Mucosa of stomach (tissue), 1 donor: ENCODE results near the gene ATP6V0D1.
"Not testable (repeated sequence)": the region's sequence is repeated elsewhere in the genome, so short reads cannot be mapped to it uniquely, and the experiment has no call there.

Experiments used
- H3K27me3 ChIP-seq: one replicate; pipeline ENCODE4 v1.7.0; 2013; ENCODE audit warnings: mild to moderate bottlenecking, low read length; ENCODE audit not compliant: control insufficient read depth, insufficient read depth
- H3K36me3 ChIP-seq: one replicate; pipeline ENCODE4 v1.7.0; 2013; ENCODE audit warnings: low read length; ENCODE audit not compliant: control insufficient read depth, insufficient read depth
- H3K4me1 ChIP-seq: one replicate; pipeline ENCODE4 v1.7.0; 2013; ENCODE audit warnings: mild to moderate bottlenecking, low read length; ENCODE audit not compliant: control insufficient read depth, insufficient read depth
- H3K4me3 ChIP-seq: one replicate; pipeline ENCODE4 v1.7.0; 2013; ENCODE audit warnings: low read length
- H3K9ac ChIP-seq: one replicate; pipeline ENCODE4 v1.7.0; 2013; ENCODE audit warnings: mild to moderate bottlenecking, low read length, moderate library complexity
- H3K9me3 ChIP-seq: one replicate; pipeline ENCODE4 v1.7.0; 2013; ENCODE audit warnings: mild to moderate bottlenecking, low read length, moderate library complexity; ENCODE audit not compliant: control insufficient read depth
- donor health status: Pancreatic carcinoma.

ATP6V0D1 gene

DNA sequence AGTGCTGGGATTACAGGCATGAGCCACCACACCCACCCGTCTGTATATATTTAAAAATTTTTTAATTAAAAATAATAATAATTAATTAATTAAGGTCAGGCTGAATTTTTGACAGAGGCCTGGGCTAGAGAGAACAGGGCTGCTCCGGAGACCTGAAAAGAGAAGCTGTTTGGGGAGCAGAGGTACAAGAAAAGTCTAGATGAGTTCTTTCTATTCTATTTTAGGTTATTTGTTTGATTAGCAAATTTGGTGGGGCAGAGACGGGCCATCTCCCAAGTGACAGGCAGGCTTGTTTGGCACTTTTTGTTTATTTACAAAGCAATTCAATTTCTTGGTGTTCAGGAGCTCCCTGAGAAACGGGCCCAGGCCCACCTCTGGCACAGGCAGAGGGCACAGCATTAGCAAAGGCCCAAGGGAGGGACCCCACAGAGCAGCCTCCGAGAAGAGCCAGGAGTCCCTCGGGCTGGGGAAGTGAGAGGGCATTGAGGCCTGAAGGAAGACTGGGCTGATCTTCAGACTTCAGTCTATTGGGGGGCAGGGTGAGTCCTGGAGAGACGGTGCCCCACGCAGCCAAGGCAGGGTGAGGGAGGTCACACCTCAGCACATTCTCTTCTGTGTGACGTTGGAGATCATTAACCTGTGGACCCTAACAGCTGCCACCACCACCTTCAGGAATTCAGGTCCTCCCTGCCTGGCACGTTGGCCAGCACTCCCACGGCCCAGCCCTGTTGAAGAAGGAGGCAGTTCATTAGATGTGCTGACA, 36.9 kb upstream of the ATP6V0D1 start:
- Histone ChIP-seq H3K27me3 (no peaks in the 10 kb centered on the region), H3K9me3 (no peaks in the 10 kb centered on the region), H3K4me1 (peaks cover 10% of the 10 kb centered on the region), H3K9ac (no peak overlapping the region), H3K4me3 (no peak overlapping the region), H3K36me3 (no peaks in the 10 kb centered on the region)

DNA sequence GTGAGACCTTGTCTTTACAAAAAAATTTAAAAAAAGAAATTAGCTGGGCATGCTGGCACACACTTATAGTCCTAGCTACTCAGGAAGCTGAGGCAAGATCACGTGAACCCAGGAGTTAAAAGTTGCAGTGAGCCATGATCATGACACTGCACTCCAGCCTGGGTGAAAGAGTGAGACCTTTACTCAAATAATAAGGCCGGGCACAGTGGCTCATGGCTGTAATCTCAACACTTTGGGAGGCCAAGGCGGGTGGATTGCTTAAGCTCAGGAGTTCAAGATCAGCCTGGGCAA, 36.1 kb upstream of the ATP6V0D1 start:
- no peaks in the 10 kb centered on the region for H3K9me3 ChIP-seq
- H3K36me3 ChIP-seq, result no peaks in the 10 kb centered on the region
- H3K4me3 ChIP-seq, result no peak overlapping the region
- no peak overlapping the region for H3K9ac ChIP-seq
- peaks cover 10% of the 10 kb centered on the region for H3K4me1 ChIP-seq
- H3K27me3 ChIP-seq, result no peaks in the 10 kb centered on the region

DNA sequence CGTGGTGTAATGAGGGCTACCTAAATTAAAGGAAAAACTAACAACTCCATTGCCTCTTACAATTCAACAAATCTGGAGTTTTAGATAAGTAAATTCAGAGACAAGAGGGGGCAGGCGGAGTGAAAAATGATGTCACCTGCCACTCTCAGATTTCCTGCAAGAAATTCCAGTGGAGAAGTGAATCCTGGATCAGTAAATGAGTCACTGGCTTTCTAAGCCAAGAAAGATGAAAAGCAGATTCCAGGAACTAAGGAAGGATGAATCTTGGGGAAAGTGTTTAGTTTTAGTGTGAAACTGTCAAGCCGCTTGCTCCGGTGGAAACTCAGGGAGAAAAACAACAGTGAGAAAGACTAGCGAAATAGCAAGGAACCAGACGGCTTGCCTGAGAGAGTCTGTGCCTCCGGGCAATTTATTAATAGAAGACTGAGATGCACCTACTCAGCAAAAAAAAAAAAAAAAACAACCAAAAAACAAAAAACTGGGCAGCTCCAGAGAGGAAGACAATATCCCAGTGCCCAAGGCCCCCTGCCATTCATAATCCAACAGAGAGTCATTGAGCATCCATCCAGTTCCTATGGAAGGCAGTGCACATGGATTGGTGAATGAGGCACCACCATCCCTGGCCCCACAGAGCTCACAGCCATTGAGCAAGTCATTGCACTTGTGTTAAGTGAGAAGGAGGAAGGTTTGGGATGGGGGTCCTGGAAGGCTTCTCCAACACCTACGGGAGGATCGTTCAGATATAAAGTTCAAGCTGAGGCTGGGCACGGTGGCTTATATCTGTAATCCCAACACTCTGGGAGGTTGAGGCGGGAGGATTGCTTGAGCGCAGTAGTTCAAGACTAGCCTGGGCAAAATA, 35.6 kb upstream of the ATP6V0D1 start:
- H3K9ac ChIP-seq, result no peak overlapping the region

DNA sequence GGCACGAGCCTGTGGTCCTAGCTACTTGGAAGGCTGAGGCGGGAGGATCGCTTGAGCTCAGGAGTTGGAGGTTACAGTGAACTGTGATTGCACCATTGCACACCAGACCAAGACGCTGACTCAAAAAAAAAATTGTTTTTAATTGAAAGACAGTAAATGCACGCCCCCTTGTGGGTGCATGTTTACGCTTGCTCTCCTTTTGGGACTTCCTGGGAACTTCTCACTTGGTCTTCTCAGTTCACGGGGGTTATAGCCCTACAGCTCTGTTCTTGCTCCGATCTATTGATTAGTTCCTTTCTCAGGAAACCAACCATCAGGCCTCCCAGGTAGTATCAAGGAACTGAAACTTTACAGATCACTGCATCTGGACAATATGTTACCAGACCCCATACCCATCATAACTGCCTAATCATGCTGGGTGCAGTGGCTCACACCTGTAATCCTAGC, 33.4 kb upstream of the ATP6V0D1 start:
- Histone ChIP-seq H3K4me1 (no peaks in the 10 kb centered on the region), H3K36me3 (no peaks in the 10 kb centered on the region), H3K9me3 (no peaks in the 10 kb centered on the region), H3K27me3 (no peaks in the 10 kb centered on the region), H3K9ac (no peak overlapping the region), H3K4me3 (no peak overlapping the region)

More for the DNA sequence above, 35.6 kb upstream of the ATP6V0D1 start:
- Histone ChIP-seq H3K27me3 (no peaks in the 10 kb centered on the region), H3K36me3 (no peaks in the 10 kb centered on the region), H3K4me3 (no peak overlapping the region), H3K9me3 (no peaks in the 10 kb centered on the region), H3K4me1 (peaks cover 7% of the 10 kb centered on the region)

DNA sequence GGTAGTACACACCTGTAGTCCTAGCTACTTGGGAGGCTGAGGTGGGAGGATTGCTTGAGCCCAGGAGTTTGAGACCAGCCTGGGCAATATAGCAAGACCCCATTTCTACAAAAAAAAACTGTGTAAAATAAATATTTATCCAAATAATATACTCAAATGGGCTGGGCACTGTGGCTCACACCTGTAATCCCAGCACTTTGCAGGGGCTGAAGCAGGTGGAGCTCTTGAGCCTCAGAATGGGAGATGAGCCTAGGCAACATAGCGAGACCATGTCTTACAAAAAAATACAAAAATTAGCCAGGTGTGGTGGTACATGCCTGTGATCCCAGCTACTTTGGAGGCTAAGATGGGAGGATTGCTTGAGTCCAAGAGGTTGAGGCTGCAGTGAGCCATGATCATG, 32.9 kb upstream of the ATP6V0D1 start:
- H3K36me3 ChIP-seq, H3K4me3 ChIP-seq, H3K9ac ChIP-seq, H3K4me1 ChIP-seq, H3K27me3 ChIP-seq, H3K9me3 ChIP-seq: not testable (repeated sequence)

DNA sequence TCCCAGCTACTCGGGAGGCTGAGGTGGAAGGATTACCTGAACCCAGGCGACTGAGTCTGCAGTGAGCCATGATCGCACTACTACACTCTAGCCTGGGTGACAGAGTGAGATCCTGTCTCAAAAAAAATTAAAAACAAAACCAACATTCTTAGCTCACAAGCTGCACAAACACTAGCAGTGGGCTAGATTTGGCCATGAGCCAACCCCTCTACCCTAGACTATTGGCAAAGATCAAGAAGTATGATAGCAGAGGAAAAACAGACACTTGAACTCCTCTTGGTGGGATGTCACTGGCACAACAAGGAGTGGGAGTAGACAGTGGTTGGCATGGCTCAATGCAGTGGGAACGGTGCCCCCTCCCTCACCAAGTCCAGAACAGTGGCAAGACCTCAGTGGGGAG, 28.1 kb upstream of the ATP6V0D1 start:
- Histone ChIP-seq H3K4me3 (no peak overlapping the region), H3K27me3 (no peaks in the 10 kb centered on the region), H3K36me3 (no peaks in the 10 kb centered on the region), H3K9ac (no peak overlapping the region), H3K9me3 (no peaks in the 10 kb centered on the region), H3K4me1 (no peaks in the 10 kb centered on the region)

DNA sequence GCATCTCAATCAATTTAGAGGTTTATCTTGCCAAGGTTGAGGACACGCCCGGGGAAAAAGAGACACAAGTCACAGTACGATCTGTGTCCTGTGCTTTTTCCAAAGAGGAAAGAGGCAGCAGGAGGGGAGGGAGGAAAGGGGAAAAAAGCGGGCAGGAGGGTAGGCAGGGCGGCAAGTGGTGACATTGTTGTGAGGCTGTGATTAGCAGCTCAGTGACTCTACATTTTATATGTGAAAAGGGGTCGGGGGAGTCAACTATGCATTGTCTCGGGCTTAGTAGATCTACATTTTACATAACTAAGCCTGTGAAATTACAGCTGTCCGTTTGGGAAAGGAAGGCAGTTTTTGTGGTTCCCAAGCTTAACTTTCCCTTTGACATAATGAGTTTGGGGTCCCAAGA, 25.5 kb upstream of the ATP6V0D1 start:
- H3K36me3 ChIP-seq, result no peaks in the 10 kb centered on the region
- no peaks in the 10 kb centered on the region for H3K27me3 ChIP-seq
- H3K4me1 ChIP-seq, result no peaks in the 10 kb centered on the region
- no peak overlapping the region for H3K4me3 ChIP-seq
- H3K9me3 ChIP-seq, result no peaks in the 10 kb centered on the region
- no peak overlapping the region for H3K9ac ChIP-seq

DNA sequence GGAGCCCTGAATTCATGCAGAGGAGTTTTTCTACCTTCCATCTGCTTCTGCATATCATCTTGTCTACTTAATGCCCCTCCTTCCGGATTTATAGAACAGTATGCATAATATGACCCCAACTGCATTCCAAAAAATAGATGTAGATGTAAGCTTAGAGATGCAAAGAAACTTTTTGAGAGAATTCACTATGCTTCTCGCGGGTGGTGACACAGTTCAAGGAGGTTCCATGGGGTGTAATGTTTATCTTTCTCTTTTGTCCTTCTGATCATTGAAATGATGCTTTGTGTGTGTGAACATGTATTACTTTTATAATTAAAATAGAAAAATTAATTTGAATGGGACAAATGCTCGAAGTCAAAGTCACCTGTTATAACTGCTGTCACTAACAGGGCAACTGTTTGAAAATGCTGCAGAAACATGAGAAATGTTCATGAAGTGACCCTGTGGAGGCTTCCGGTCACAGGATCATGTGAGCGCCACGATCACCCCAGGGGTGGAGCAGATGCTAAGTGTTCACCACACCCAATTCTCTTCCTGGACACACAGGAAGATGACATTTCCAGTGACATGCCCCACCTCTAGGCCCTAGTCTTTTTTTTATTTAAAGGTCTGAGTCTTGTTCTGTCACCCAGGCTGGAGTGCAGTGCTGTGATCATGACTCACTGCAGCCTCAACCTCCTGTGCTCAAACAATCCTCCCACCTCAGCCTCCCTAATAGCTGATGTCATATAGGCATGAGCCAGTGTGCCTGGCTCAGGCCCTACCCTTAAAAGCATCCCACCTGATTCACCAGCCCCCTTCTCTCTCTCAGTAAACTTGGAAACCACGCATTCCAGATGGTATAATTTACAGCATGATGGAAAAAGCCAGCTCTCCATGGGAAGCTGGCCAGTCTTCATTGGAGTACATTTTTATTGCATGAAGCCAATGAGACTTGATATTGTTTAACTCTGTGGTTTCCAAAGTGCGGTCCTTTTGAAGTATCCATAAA, 23.4 kb upstream of the ATP6V0D1 start:
- Histone ChIP-seq H3K9ac (no peak overlapping the region), H3K4me1 (no peaks in the 10 kb centered on the region), H3K9me3 (no peaks in the 10 kb centered on the region), H3K36me3 (no peaks in the 10 kb centered on the region), H3K27me3 (no peaks in the 10 kb centered on the region), H3K4me3 (no peak overlapping the region)

DNA sequence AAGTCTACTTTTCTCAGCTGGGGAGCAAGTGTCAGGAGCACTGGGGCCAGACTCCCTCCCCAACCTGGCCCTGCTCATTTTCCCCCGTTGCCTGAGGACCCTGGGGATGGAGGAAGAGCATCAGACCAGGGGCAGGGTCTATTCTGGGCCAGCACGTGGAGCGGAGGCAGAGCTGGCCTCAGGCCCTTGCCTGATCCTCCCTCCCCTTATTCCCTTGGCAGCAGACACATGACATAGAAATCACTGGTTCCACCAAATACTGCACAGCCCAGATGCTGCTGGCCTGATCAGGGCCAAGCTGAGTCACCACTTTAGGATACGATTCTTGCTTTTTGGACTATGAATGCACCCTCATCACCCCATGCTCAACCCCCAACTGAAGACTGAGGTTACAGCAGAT, 18.1 kb upstream of the ATP6V0D1 start:
- no peaks in the 10 kb centered on the region for H3K9me3 ChIP-seq
- no peaks in the 10 kb centered on the region for H3K36me3 ChIP-seq
- H3K4me3 ChIP-seq, result no peak overlapping the region
- no peaks in the 10 kb centered on the region for H3K27me3 ChIP-seq
- H3K9ac ChIP-seq, result no peak overlapping the region
- no peaks in the 10 kb centered on the region for H3K4me1 ChIP-seq

DNA sequence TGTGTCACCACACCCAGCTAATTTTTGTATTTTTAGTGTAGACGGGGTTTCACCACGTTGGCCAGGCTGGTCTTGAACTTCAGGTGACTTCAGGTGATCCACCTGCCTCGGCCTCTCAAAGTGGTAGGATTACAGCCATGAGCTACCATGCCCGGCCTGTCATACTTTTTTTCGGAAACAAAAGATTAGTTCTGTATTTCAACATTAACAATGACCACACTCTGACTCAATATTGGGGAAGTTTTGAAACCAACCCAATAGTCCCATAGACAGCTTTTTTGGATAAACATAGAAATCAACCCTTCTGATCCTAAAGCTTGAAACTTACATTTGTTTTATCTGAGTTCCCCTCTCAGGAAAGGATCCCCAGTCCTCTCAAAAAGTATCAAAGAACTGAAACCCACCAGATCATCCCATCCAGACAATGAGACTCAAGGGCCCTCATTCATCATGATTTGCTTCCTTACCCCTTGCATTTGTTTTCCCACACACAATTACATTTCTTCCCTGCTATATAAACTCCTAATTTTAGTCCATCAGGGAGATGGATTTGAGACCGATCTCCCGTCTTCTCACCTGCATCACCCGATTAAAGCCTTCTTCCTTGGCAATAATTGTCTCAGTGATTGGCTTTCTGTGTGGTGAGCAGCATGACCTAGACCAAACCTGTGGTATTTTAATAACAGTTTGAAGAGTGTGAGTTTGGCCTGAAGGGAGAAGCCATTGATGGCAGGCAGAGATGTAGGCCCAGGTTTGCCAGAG, 9.6 kb upstream of the ATP6V0D1 start:
- Histone ChIP-seq H3K4me3 (no peak overlapping the region), H3K9ac (no peak overlapping the region), H3K36me3 (no peaks in the 10 kb centered on the region), H3K9me3 (no peaks in the 10 kb centered on the region), H3K4me1 (no peaks in the 10 kb centered on the region), H3K27me3 (no peaks in the 10 kb centered on the region)

DNA sequence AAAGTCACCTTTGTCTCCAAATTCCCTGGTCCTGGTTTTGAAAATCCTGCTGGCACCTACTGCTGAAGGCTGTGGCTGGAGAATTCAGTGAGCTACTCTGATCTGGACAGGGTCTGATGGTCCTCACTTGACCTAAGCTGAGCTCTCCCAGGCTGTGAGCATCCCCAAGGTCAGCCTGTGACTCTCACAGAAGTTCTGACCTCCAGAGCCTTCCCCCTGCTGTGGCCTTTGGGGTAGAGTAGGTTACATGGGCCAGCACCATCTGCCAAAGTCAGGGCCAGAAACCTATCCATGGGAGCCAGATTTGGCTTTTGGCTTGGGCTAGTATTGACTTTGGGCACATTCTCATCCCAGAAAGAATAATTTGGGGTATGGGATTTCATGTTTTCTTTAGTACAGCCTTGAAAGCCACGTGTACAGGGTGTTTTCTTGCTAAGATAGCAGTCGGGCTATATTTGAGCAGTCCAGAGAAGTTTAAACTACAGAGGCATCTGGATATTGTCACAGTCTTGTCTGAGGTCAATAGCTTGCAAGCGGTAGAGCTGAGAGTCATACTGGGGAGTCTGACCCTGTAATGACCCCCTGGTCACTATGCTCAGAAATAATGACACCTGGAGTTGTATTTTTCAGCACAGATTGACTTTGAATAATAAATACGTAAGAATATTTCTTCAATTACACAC, 8.6 kb upstream of the ATP6V0D1 start:
- H3K9me3 ChIP-seq, result no peaks in the 10 kb centered on the region
- H3K9ac ChIP-seq, result no peak overlapping the region
- H3K36me3 ChIP-seq, result no peaks in the 10 kb centered on the region
- no peaks in the 10 kb centered on the region for H3K27me3 ChIP-seq
- no peak overlapping the region for H3K4me3 ChIP-seq
- no peaks in the 10 kb centered on the region for H3K4me1 ChIP-seq
